Activated naive CD8-positive, alpha-beta T cell treated with anti-CD3 and anti-CD28 coated beads for 36 hours (primary cell): ENCODE results near the gene GK. TPM values are rescaled to one million over a fixed set of nuclear protein-coding genes. Genes with fewer than 3 reads are reported as not detected.
"Not testable (repeated sequence)": the region's sequence is repeated elsewhere in the genome, so short reads cannot be mapped to it uniquely, and the experiment has no call there.

ENCODE experiments used
- DNase-seq: peaks from one replicate; pipeline ENCODE4 v3.0.0; 2021
- H3K27ac Mint-ChIP-seq: one replicate; pipeline ENCODE4 v1.8.0; 2022; ENCODE audit warnings: mild to moderate bottlenecking, moderate library complexity, mixed read lengths
- H3K27me3 Mint-ChIP-seq: one replicate; pipeline ENCODE4 v1.8.0; 2022; ENCODE audit warnings: mild to moderate bottlenecking, mixed read lengths
- H3K36me3 Mint-ChIP-seq: one replicate; pipeline ENCODE4 v1.8.0; 2021; ENCODE audit warnings: mild to moderate bottlenecking, mixed read lengths
- H3K4me1 Mint-ChIP-seq: one replicate; pipeline ENCODE4 v1.8.0; 2021; ENCODE audit warnings: mixed read lengths
- H3K4me3 Mint-ChIP-seq: one replicate; pipeline ENCODE4 v1.8.0; 2022; ENCODE audit warnings: mild to moderate bottlenecking, moderate library complexity, mixed read lengths
- H3K9me3 Mint-ChIP-seq: one replicate; pipeline ENCODE4 v1.8.0; 2022; ENCODE audit warnings: mixed read lengths
- total RNA-seq, 2 experiments: library from RNA; stranded (reverse); gene quantifications; one replicate each; pipeline ENCODE4 v1.2.3, GENCODE V29; 2021

The GK gene
- total RNA-seq, 2 experiments from 2014 or later = 30.4 to 32.4 TPM

GRCh38 chrX:30713061-30713525 is 59.9 kb downstream of the GK start:
- Mint-ChIP-seq H3K27me3 (no peaks in the 10 kb centered on the region), H3K27ac (peak overlapping the region; percentile 90), H3K4me3 (peak overlapping the region; percentile 18), H3K36me3 (peaks cover 23% of the 10 kb centered on the region), H3K9me3 (no peaks in the 10 kb centered on the region), H3K4me1 (peaks cover 17% of the 10 kb centered on the region)
- DNase-seq = peak; percentile 46

DNA sequence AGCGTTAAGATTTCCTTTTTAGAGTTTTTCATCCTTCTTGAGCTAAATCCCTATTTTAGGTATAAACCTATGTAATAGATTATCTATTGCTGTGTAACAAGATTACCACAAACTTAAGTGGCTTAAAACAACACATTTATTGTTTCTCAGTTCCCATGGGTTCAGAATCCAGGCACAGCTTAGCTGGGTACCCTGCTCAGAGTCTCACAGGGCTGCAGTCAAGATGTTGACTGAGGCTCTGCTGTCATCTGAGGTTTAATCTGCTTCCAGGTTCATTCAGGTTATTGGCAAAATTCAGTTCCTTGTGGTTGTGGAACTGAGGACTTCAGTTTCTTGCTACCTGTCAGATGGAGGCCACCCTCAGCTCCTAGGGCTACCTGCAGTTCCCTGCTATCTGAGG is 60.9 kb downstream of the GK start:
- Mint-ChIP-seq H3K27ac (peak overlapping the region; percentile 90), H3K36me3 (peaks cover 23% of the 10 kb centered on the region)

DNA sequence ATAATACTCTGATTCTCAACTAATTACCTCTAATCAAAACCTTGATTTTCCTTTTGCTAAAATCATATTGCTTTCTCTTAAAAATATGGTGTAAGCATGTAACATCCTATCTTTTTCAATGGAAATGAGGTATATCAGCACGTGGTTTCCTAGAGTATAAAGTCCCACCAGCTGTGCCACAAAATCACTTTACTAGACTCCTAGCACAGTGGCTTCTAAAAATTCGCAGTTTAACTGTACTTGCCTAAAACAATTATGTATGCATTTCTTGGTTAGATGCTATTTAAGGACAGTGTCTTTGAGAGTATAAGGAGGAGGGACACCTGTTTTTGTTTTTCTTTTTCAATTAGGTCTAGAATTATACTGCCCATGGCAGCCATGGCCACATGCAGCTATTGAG is 62.8 kb downstream of the GK start:
- Mint-ChIP-seq H3K9me3 (no peaks in the 10 kb centered on the region), H3K4me3 (no peak overlapping the region), H3K36me3 (peaks cover 18% of the 10 kb centered on the region), H3K27me3 (no peaks in the 10 kb centered on the region), H3K4me1 (peaks cover 17% of the 10 kb centered on the region), H3K27ac (no peak overlapping the region)
- DNase-seq = no peak

More for the DNA sequence above, 60.9 kb downstream of the GK start:
- Mint-ChIP-seq H3K4me1 (peaks cover 17% of the 10 kb centered on the region), H3K27me3 (no peaks in the 10 kb centered on the region), H3K4me3 (no peak overlapping the region), H3K9me3 (no peaks in the 10 kb centered on the region)
- DNase-seq = no peak

- Mint-ChIP-seq H3K27ac (peak overlapping the region; percentile 86), H3K27me3 (no peaks in the 10 kb centered on the region)
- no peak for DNase-seq
Observed at GRCh38 chrX:30733852-30734660, 80.8 kb downstream of the GK start.

GRCh38 chrX:30734782-30735181 is 81.6 kb downstream of the GK start:
- Mint-ChIP-seq H3K27ac (peak overlapping the region; percentile 86), H3K4me3 (no peak overlapping the region), H3K27me3 (no peaks in the 10 kb centered on the region), H3K4me1 (peaks cover 17% of the 10 kb centered on the region), H3K36me3 (peaks cover 12% of the 10 kb centered on the region), H3K9me3 (peaks cover 1% of the 10 kb centered on the region)
- no peak for DNase-seq

More at GRCh38 chrX:30733852-30734660, 80.8 kb downstream of the GK start:
- peaks cover 17% of the 10 kb centered on the region for H3K4me1 Mint-ChIP-seq
- H3K9me3 Mint-ChIP-seq = peaks cover 1% of the 10 kb centered on the region
- H3K36me3 Mint-ChIP-seq = peaks cover 12% of the 10 kb centered on the region
- H3K4me3 Mint-ChIP-seq = peak overlapping the region; percentile 9

- no peak overlapping the region for H3K27ac Mint-ChIP-seq
- H3K4me3 Mint-ChIP-seq = no peak overlapping the region
- no peaks in the 10 kb centered on the region for H3K27me3 Mint-ChIP-seq
- H3K36me3 Mint-ChIP-seq = peaks cover 11% of the 10 kb centered on the region
- H3K4me1 Mint-ChIP-seq = peaks cover 17% of the 10 kb centered on the region
- DNase-seq = peak; percentile 64
- H3K9me3 Mint-ChIP-seq = peaks cover 1% of the 10 kb centered on the region
Observed at GRCh38 chrX:30735839-30736238, 82.6 kb downstream of the GK start.

DNA sequence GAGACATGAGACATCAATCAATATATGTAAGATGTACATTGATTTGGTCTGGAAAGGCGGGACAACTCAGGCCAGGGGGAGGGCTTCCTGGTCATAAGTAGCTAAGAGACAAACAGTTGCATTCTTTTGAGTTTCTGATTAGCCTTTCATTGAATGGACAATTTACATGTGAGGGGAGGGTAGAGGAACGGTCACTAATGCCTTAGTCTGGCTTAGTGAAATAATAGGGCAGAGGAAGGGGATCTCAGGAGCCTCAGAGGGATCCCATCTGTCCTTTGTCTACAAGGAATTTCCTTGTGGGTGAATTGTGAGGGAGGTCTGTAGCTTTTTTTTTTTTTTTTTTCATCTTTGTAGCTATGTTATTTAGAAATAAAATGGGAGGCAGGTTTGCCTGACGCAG is 88.3 kb downstream of the GK start:
- Mint-ChIP-seq H3K27me3 (no peaks in the 10 kb centered on the region), H3K36me3 (no peaks in the 10 kb centered on the region), H3K4me3 (no peak overlapping the region), H3K4me1 (no peaks in the 10 kb centered on the region), H3K9me3 (no peaks in the 10 kb centered on the region), H3K27ac (no peak overlapping the region)
- no peak for DNase-seq

- Mint-ChIP-seq H3K9me3 (no peaks in the 10 kb centered on the region), H3K36me3 (no peaks in the 10 kb centered on the region), H3K4me1 (no peaks in the 10 kb centered on the region), H3K27ac (no peak overlapping the region), H3K27me3 (no peaks in the 10 kb centered on the region), H3K4me3 (no peak overlapping the region)
- no peak for DNase-seq
Observed at GRCh38 chrX:30748342-30748960, 95.2 kb downstream of the GK start.

GRCh38 chrX:30751497-30751896 is 98.3 kb downstream of the GK start:
- H3K9me3 Mint-ChIP-seq = no peaks in the 10 kb centered on the region
- no peak for DNase-seq
- no peak overlapping the region for H3K4me3 Mint-ChIP-seq
- H3K27me3 Mint-ChIP-seq = no peaks in the 10 kb centered on the region
- no peak overlapping the region for H3K27ac Mint-ChIP-seq
- no peaks in the 10 kb centered on the region for H3K36me3 Mint-ChIP-seq
- H3K4me1 Mint-ChIP-seq = no peaks in the 10 kb centered on the region

DNA sequence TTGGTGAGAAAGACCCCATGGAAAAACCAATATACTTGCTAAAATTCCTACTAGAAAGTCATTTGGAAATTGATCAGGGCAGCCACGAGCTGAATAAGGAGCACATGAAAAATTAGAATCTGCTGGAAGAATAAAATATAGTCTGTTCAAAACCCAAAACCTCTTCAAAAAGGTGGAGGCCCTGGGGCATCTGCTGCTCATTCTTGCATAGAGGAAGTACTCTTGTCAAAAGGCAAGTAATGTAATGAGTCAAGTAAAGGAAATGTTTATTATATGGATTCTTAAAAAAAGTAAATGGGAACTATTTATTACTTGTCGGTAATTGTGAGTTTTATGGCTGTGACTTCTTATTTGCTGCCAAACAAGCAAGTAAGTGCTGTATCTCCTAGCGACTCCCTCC is 109.5 kb downstream of the GK start:
- Mint-ChIP-seq H3K9me3 (peaks cover 4% of the 10 kb centered on the region), H3K27me3 (no peaks in the 10 kb centered on the region), H3K36me3 (no peaks in the 10 kb centered on the region), H3K27ac (no peak overlapping the region), H3K4me3 (no peak overlapping the region), H3K4me1 (peaks cover 4% of the 10 kb centered on the region)
- DNase-seq = no peak

- not testable (repeated sequence) for DNase-seq, H3K4me1 Mint-ChIP-seq, H3K27me3 Mint-ChIP-seq, H3K36me3 Mint-ChIP-seq, H3K4me3 Mint-ChIP-seq, H3K27ac Mint-ChIP-seq, H3K9me3 Mint-ChIP-seq
Observed at GRCh38 chrX:30773764-30774163, 120.5 kb downstream of the GK start.

- no peak overlapping the region for H3K27ac Mint-ChIP-seq
- no peak for DNase-seq
- peaks cover 9% of the 10 kb centered on the region for H3K36me3 Mint-ChIP-seq
- peaks cover 3% of the 10 kb centered on the region for H3K9me3 Mint-ChIP-seq
- H3K27me3 Mint-ChIP-seq = no peaks in the 10 kb centered on the region
- H3K4me1 Mint-ChIP-seq = peaks cover 19% of the 10 kb centered on the region
- H3K4me3 Mint-ChIP-seq = no peak overlapping the region
Observed at GRCh38 chrX:30777575-30777974, 124.4 kb downstream of the GK start.

DNA sequence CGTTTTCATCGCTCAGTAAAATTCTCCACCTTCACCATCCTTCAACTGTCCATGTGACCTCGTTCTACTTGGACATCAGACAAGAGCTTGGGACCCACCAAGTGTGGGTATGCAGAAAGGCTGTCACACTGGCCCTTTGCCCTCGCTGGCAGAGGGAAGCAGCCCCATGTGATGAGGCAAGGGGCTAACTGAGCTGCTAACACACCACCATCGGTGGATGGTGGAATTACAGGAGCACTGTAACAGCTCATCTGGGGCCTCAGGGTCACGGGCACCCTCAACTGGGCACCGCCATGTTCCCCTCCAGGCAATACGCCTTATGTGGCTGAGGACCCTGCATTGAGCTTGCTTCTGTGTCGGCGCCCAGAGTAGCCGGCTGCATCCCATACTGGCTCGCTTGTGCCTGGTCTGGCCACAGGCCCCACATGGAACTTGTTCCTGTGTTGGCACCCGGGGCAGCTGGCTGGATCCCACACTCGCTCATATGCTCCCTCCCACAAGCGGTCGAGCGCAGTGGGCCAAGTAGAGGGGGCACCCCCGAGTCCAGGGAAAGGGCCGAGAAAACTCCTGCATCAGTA is 126.3 kb downstream of the GK start:
- Mint-ChIP-seq H3K27me3 (no peaks in the 10 kb centered on the region), H3K4me3 (no peak overlapping the region), H3K36me3 (peaks cover 10% of the 10 kb centered on the region), H3K9me3 (peaks cover 3% of the 10 kb centered on the region), H3K27ac (no peak overlapping the region), H3K4me1 (peaks cover 19% of the 10 kb centered on the region)
- DNase-seq = no peak
